ENCODE data around the gene FRMD5.

The FRMD5 gene

GRCh38 chr15:44093836-44094235, 101.2 kb downstream of the FRMD5 start:
- no peak for DNase-seq (ENCODE audit: low spot score)

GRCh38 chr15:44092221-44092620, 102.8 kb downstream of the FRMD5 start:
- no peak for DNase-seq (ENCODE audit: low spot score)

GRCh38 chr15:44087578-44088465, 107.2 kb downstream of the FRMD5 start:
- no peak for DNase-seq (ENCODE audit: low spot score)

GRCh38 chr15:44084770-44085169, 110.3 kb downstream of the FRMD5 start:
- no peak for DNase-seq (ENCODE audit: low spot score)

GRCh38 chr15:44084171-44084570, 110.9 kb downstream of the FRMD5 start:
- no peak for DNase-seq (ENCODE audit: low spot score)

DNA sequence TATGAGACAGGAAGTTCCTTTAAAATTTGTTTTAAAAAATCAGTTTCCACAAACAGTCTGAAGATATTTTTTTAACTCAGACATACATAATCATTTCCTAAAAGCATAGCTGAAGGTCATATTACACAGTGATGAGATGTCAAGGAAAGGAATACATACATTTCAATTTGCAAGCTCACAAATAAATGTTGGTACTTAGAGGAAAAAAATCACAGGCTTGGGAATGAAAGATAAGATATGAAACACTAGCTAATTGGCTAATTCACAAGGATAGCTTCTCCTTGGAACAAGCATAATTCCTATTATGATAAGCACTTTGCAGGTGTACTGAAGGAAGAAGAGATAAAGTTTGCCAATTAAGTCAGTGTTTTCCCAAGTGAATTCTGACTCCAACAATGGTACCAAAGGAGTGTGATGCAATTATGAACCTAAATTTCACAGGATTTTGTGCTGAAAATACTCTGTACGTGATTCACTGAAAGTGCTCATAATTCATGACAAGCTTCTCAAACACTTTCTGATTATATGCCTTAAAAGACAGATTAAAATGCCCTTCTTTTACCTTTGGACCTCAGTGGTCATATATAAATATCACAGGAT, 112.4 kb downstream of the FRMD5 start:
- no peak for DNase-seq (ENCODE audit: low spot score)

- no peak for DNase-seq (ENCODE audit: low spot score)
Observed at GRCh38 chr15:44081026-44082013, 113.8 kb downstream of the FRMD5 start.

- DNase-seq (ENCODE audit: low spot score) = no peak
Observed at GRCh38 chr15:44075535-44075934, 119.5 kb downstream of the FRMD5 start.

GRCh38 chr15:44069489-44069888, 125.6 kb downstream of the FRMD5 start:
- no peak for DNase-seq (ENCODE audit: low spot score)

DNA sequence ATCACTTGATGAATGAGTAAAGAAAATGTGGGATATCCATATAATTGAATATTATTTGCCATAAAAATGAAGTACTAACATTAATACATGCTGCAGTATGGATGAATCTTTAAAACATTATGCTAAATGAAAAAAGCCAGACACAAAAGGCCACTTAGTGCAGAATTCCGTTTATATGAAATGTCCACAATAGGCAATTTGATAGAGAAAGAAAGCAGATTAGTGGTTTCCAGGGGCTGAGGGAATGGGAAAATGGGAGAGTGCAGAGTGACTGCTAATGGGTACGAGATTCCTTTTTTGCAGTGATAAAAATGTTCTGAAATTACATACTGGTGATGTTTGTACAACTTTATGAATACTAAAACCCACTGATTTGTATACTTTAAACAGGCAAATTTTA, 126.7 kb downstream of the FRMD5 start:
- DNase-seq (ENCODE audit: low spot score) = no peak

DNA sequence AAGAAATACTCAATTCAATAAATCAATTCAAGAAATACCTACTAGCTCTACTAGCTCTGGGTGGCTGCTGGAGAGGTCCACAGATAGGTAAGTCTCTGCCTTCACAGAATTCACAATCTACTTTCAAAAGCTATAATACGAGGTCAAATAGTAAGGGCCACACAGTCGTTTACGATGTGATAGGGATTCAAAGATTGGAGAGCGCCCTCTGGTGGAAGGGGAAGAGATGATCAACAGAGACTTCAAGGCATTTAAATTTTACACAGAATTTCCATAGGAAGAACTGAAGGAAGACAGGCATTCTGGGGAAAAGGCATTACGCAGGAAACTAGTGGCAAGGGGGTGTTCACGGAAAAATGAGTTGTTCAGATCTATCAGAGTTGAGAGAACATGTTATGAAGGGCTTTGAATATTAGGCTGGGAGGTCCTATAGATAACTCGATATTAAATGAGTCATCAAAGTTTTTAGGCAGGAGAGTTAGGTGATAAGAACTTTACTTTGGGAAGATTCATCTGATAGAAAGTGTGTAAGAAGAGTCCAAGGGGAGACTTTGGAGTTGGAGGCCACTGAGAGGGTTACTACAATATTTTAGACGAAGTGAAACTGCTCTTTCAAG, 128.8 kb downstream of the FRMD5 start:
- no peak for DNase-seq (ENCODE audit: low spot score)

- no peak for DNase-seq (ENCODE audit: low spot score)
Observed at GRCh38 chr15:44064706-44065105, 130.4 kb downstream of the FRMD5 start.

- no peak for DNase-seq (ENCODE audit: low spot score)
Observed at GRCh38 chr15:44058126-44058525, 136.9 kb downstream of the FRMD5 start.

- no peak for DNase-seq (ENCODE audit: low spot score)
Observed at GRCh38 chr15:44045661-44046060, 149.4 kb downstream of the FRMD5 start.

DNA sequence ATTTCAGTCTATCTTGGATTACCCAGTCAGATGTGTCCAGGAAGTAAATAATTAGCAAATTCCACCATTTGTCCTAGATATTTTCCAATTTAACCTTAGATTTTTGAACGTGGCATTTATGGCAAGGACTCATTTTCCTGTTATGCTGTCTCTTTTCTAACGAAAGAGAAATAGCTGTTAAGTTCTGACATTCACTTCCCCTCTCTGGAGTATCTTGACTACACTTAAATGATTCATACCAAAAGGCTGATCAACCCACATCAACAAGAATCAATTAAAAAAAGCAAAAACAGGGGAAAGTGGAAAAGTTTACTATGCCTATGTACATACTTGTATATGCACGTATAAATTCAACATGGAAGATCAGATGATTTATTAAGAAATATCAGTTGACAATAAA, 149.9 kb downstream of the FRMD5 start:
- DNase-seq (ENCODE audit: low spot score) = no peak

DNA sequence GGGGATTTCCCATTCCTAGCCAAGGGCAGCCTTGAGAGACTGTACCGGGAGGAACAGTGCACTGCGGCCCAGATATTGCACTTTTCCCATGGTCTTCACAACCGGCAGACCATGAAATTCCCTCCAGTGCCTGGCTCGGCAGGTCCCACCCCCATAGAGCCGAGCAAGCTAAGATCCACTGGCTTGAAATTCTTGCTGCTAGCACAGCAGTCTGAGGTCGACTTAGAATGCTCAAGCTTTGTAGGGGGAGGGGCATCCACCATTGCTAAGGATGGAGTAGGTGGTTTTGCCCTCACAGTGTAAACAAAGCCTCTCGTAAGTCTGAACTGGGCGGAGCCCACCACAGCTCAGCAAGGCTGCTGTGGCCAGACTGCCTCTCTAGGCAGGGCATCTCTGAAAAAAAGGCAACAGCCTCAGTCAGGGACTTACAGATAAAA, 156.3 kb downstream of the FRMD5 start:
- no peak for DNase-seq (ENCODE audit: low spot score)

GRCh38 chr15:44035781-44036699, 159.0 kb downstream of the FRMD5 start:
- no peak for DNase-seq (ENCODE audit: low spot score)

GRCh38 chr15:44034933-44035624, 160.0 kb downstream of the FRMD5 start:
- DNase-seq (ENCODE audit: low spot score) = no peak

- no peak for DNase-seq (ENCODE audit: low spot score)
Observed at GRCh38 chr15:44034334-44034733, 160.7 kb downstream of the FRMD5 start.

- DNase-seq (ENCODE audit: low spot score) = no peak
Observed at GRCh38 chr15:44033894-44034293, 161.2 kb downstream of the FRMD5 start.

Data from left forelimb (tissue), 1 donor.